ENCODE measurements around the gene ARHGAP15. TPM values are rescaled to one million over a fixed set of nuclear protein-coding genes. Genes with fewer than 3 reads are reported as not detected.

The ARHGAP15 gene
- total RNA-seq, 3 donors from 2014 or later: 5.3 to 8.2 (median 5.8) TPM

DNA sequence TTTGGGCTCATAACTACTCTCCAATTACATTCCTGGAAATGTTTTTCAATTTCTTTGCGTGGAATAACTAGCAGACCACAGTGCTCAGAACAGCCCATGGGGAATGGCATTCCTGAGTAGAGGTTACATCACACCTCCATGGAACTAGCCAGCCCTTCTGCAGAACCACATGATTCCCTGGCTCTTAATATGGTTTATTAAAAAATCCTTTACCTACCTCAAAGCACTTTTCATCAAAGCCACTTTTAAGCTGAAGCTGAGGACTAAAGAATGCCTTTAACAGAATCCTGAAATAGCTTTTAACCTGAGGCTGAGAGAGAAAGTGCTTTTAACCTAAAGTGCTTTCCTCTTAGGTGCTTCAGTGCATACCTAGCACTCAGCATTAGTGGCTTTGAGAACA is 376.3 kb downstream of the ARHGAP15 start:
- Histone ChIP-seq H3K9me3 (no peaks in the 10 kb centered on the region), H3K36me3 (ENCODE audit: low read depth) (no peaks in the 10 kb centered on the region), H3K4me1 (ENCODE audit: low read depth) (no peaks in the 10 kb centered on the region), H3K4me3 (no peak overlapping the region)
- TF ChIP-seq, protein P1, sequence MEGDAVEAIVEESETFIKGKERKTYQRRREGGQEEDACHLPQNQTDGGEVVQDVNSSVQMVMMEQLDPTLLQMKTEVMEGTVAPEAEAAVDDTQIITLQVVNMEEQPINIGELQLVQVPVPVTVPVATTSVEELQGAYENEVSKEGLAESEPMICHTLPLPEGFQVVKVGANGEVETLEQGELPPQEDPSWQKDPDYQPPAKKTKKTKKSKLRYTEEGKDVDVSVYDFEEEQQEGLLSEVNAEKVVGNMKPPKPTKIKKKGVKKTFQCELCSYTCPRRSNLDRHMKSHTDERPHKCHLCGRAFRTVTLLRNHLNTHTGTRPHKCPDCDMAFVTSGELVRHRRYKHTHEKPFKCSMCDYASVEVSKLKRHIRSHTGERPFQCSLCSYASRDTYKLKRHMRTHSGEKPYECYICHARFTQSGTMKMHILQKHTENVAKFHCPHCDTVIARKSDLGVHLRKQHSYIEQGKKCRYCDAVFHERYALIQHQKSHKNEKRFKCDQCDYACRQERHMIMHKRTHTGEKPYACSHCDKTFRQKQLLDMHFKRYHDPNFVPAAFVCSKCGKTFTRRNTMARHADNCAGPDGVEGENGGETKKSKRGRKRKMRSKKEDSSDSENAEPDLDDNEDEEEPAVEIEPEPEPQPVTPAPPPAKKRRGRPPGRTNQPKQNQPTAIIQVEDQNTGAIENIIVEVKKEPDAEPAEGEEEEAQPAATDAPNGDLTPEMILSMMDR (IDR thresholded peaks at IDR 0.05): no peak
- DNase-seq (no peak), ATAC-seq (no peak)
- intact Hi-C loops (cut with DNase I, micrococcal nuclease): no loop called here

DNA sequence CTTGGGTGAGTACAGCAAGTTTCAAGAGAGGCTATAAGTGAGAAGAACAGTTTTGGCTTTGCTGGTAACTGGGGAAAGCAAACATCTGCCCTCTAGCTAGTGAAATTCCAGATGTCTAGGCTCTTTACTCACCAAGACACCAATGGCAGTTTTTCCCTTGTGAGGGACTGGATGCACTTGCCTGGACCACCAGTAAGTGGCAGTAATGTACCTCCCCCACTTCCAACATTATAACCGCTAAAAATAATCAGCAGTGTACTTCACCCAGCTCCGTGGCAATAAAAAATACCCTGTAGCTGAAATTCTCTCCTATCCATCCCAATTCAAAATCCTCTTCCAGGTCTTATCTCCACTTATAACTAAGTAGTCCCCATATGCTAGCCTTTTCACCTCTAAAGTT is 383.9 kb downstream of the ARHGAP15 start:
- intact Hi-C loops (cut with DNase I, micrococcal nuclease): no loop called here
- TF ChIP-seq, protein P1 (IDR thresholded peaks at IDR 0.05): no peak
- ATAC-seq: peak; percentile 44
- DNase-seq: peak in 1 of 3 donors; percentile 16
- no peaks in the 10 kb centered on the region for H3K9me3 ChIP-seq
- no peaks in the 10 kb centered on the region for H3K36me3 ChIP-seq (ENCODE audit: low read depth)
- H3K4me3 ChIP-seq: no peak overlapping the region
- no peaks in the 10 kb centered on the region for H3K4me1 ChIP-seq (ENCODE audit: low read depth)

DNA sequence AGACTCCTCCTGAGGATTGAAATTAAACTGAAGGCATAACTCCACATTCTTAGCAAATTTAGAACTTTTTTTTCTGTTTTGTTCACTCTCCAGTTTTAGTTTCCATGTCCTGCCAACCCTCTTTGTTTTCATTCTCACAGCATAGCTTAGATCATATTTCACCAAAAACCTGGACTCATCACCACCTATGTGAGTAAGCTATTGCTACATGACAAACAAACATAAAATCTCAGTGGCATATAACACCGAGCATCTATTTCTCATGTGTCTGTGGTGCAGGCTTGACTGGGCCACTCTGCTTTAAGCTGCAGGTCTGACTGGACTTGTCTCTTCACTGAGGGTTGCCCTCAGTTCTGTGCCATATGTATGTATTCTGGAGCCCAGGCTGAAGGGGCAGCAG is 385.2 kb downstream of the ARHGAP15 start:
- H3K4me1 ChIP-seq (ENCODE audit: low read depth): no peaks in the 10 kb centered on the region
- ATAC-seq (no peak), DNase-seq (no peak)
- intact Hi-C loops (cut with DNase I, micrococcal nuclease): no loop called here
- H3K36me3 ChIP-seq (ENCODE audit: low read depth): no peaks in the 10 kb centered on the region
- TF ChIP-seq, protein P1 (IDR thresholded peaks at IDR 0.05): no peak
- H3K4me3 ChIP-seq: no peak overlapping the region
- no peaks in the 10 kb centered on the region for H3K9me3 ChIP-seq

DNA sequence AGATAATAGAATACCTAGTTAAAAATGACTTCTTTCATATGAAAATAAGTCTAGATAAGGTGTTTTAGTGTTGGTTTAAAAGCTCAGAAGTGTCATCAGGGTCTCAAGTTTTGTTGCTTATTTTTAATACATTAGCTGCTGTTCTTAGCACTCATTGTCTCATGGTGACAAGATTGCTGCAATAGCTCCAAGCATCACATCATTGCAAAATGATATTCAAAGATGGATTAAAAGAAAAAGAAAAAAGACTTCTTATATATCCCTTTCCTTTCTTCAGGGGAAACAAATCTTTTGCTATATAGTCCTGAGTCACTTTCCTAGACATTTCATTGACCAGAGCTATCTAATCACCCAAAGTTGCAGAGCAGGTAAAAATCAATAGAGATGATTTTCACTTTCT is 386.1 kb downstream of the ARHGAP15 start:
- TF ChIP-seq, protein P1 (IDR thresholded peaks at IDR 0.05): no peak
- Histone ChIP-seq H3K9me3 (no peaks in the 10 kb centered on the region), H3K4me1 (ENCODE audit: low read depth) (no peaks in the 10 kb centered on the region), H3K4me3 (no peak overlapping the region), H3K36me3 (ENCODE audit: low read depth) (no peaks in the 10 kb centered on the region)
- intact Hi-C loops (cut with DNase I, micrococcal nuclease): no loop called here
- DNase-seq (no peak), ATAC-seq (no peak)

DNA sequence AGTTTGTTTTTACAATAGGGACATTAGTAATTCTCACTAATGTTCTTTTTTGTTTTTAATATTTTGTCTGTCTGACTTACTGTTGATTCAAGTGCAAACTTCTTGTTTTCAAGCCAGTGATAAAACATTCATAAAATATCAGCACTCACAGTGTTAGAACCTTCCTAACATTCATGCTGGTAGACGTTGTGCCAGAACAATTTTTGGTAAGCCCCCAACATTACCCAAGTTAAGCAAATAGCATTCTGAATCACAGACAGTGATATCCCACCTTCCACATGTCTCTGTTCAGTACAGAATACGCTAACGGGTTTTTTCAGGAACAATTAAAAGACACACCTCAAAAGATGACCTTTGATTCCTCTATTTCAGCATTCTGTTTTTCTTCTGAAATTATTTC is 390.3 kb downstream of the ARHGAP15 start:
- TF ChIP-seq, protein P1 (IDR thresholded peaks at IDR 0.05): no peak
- Histone ChIP-seq H3K9me3 (no peaks in the 10 kb centered on the region), H3K36me3 (ENCODE audit: low read depth) (no peaks in the 10 kb centered on the region), H3K4me1 (ENCODE audit: low read depth) (no peaks in the 10 kb centered on the region), H3K4me3 (no peak overlapping the region)
- ATAC-seq: no peak
- DNase-seq: no peak
- intact Hi-C loops (cut with DNase I, micrococcal nuclease): no loop called here

DNA sequence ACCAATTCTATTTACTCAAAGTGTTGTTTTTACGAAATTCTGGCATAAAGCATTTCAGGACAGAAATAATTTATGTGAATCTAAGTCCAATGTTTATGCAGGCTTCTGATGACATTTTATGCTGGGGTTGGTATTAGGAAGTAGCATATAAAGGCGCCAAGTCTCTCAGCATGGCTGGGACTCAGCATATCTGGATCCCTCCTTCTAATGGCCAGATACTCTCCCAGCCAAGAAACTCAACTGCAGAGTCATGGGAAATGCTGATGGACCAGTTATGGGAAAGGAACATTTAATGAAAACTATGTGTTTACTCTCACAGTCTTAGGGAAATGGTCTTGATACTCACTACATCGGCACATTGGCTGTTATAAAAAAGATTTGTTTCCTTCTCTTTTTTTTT is 392.2 kb downstream of the ARHGAP15 start:
- intact Hi-C loops (cut with DNase I, micrococcal nuclease): loop anchor here in 1 of 2 donors (10.0 kb wide), 1 partner anchor 87 kb away; no protein-coding TSS in a partner anchor
- no peaks in the 10 kb centered on the region for H3K4me1 ChIP-seq (ENCODE audit: low read depth)
- no peak overlapping the region for H3K4me3 ChIP-seq
- TF ChIP-seq, protein P1 (IDR thresholded peaks at IDR 0.05): no peak
- ATAC-seq (no peak), DNase-seq (no peak)
- H3K36me3 ChIP-seq (ENCODE audit: low read depth): no peaks in the 10 kb centered on the region
- no peaks in the 10 kb centered on the region for H3K9me3 ChIP-seq
